Suprapubic skin (tissue), 4 donors: Measurements from ENCODE around the gene DGKQ. TPM values are rescaled to one million over a fixed set of nuclear protein-coding genes. Genes with fewer than 3 reads are reported as not detected.

Experiments used
- DNase-seq, 2 donors: peaks; one replicate each; pipeline ENCODE4 v3.0.0-alpha.2; 2019; ENCODE audit warnings: low spot score in 2 of 2
- H3K27ac ChIP-seq: fragments of 200-600 bp; sonication (generic); one replicate; pipeline ENCODE4 v1.5.1; 2019
- H3K27me3 ChIP-seq: fragments of 200-600 bp; sonication (generic); one replicate; pipeline ENCODE4 v1.5.1; 2019
- H3K36me3 ChIP-seq: fragments of 200-600 bp; sonication (generic); one replicate; pipeline ENCODE4 v1.5.1; 2019
- H3K4me1 ChIP-seq: fragments of 200-600 bp; sonication (generic); one replicate; pipeline ENCODE4 v1.5.1; 2019
- H3K4me3 ChIP-seq: fragments of 200-600 bp; sonication (generic); one replicate; pipeline ENCODE4 v1.5.1; 2019; ENCODE audit warnings: mild to moderate bottlenecking
- H3K9me3 ChIP-seq: fragments of 200-600 bp; sonication (generic); one replicate; pipeline ENCODE4 v1.5.1; 2019
- CTCF ChIP-seq, 2 donors: fragments of 200-600 bp in 1 of 2; fragments of 450-650 bp in 1 of 2; sonication (generic) in 1 of 2; IDR thresholded peaks; one replicate each; pipeline ENCODE4 v1.5.1; 2016 to 2019; ENCODE audit warnings: antibody characterized with exemption in 2 of 2, mild to moderate bottlenecking in 1 of 2, moderate library complexity in 1 of 2
- EP300 ChIP-seq: sonication (generic); formaldehyde crosslinking; IDR thresholded peaks from one replicate; pipeline ENCODE4 v1.6.1; 2017; ENCODE audit warnings: antibody characterized with exemption
- POLR2A ChIP-seq, 2 donors: fragments of 450-650 bp; IDR thresholded peaks; one replicate each; pipeline ENCODE4 v1.6.1; 2017; ENCODE audit warnings: antibody characterized with exemption in 2 of 2, mild to moderate bottlenecking in 2 of 2, moderate library complexity in 2 of 2
- POLR2AphosphoS5 ChIP-seq, 3 donors: sonication (generic); formaldehyde crosslinking; IDR thresholded peaks; one replicate each; pipeline ENCODE4 v1.6.1; 2017; ENCODE audit warnings: antibody characterized with exemption in 3 of 3
- WGBS: methylation state at CpG from one replicate; pipeline ENCODE4 v1.1.5; 2018; 5-methylcytosine and 5-hydroxymethylcytosine counted together
- total RNA-seq, 4 donors: library from RNA; depleted of rRNA; stranded (reverse); fragments of >200 nt; gene quantifications; one replicate each; pipeline ENCODE4 v1.1.0, GENCODE V29; 2016

The DGKQ gene
- total RNA-seq, 4 donors from 2014 or later, result 19.5 to 27.6 (median 23.8) TPM

- Histone ChIP-seq H3K4me1 (no peaks in the 10 kb centered on the region), H3K36me3 (peaks cover 62% of the 10 kb centered on the region), H3K27ac (no peak overlapping the region), H3K27me3 (no peaks in the 10 kb centered on the region), H3K9me3 (no peaks in the 10 kb centered on the region), H3K4me3 (no peak overlapping the region)
- 97% methylated on average over 13 of the region's 13 CpGs for WGBS
- TF ChIP-seq POLR2A (IDR thresholded peaks at IDR 0.05) (no peak), EP300 (no peak), CTCF (IDR thresholded peaks at IDR 0.05) (no peak), POLR2AphosphoS5 (IDR thresholded peaks at IDR 0.05) (no peak)
- no peak for DNase-seq
Observed at GRCh38 chr4:953574-953915, 19.8 kb downstream of the DGKQ start.

- no peak overlapping the region for H3K4me3 ChIP-seq
- H3K4me1 ChIP-seq, result no peaks in the 10 kb centered on the region
- H3K27ac ChIP-seq, result no peak overlapping the region
- 94% methylated on average over 22 of the region's 28 CpGs for WGBS
- TF ChIP-seq CTCF (IDR thresholded peaks at IDR 0.05) (no peak), POLR2AphosphoS5 (IDR thresholded peaks at IDR 0.05) (no peak), EP300 (no peak), POLR2A (IDR thresholded peaks at IDR 0.05) (no peak)
- no peaks in the 10 kb centered on the region for H3K9me3 ChIP-seq
- H3K36me3 ChIP-seq, result peaks cover 58% of the 10 kb centered on the region
- no peaks in the 10 kb centered on the region for H3K27me3 ChIP-seq
- DNase-seq, result no peak
Observed at GRCh38 chr4:952881-953573, 20.3 kb downstream of the DGKQ start.

- H3K27ac ChIP-seq, result no peak overlapping the region
- DNase-seq, result no peak
- peaks cover 48% of the 10 kb centered on the region for H3K36me3 ChIP-seq
- no peaks in the 10 kb centered on the region for H3K9me3 ChIP-seq
- H3K4me1 ChIP-seq, result no peaks in the 10 kb centered on the region
- 78% methylated on average over 11 of the region's 23 CpGs for WGBS
- no peak overlapping the region for H3K4me3 ChIP-seq
- H3K27me3 ChIP-seq, result no peaks in the 10 kb centered on the region
- TF ChIP-seq CTCF (IDR thresholded peaks at IDR 0.05), result no peak
- no peak for TF ChIP-seq POLR2AphosphoS5 (IDR thresholded peaks at IDR 0.05)
- TF ChIP-seq POLR2A (IDR thresholded peaks at IDR 0.05), result no peak
- TF ChIP-seq EP300, result no peak
Observed at GRCh38 chr4:951594-952468, 21.5 kb downstream of the DGKQ start.

- peaks cover 43% of the 10 kb centered on the region for H3K36me3 ChIP-seq
- no peak overlapping the region for H3K4me3 ChIP-seq
- WGBS, result 92% methylated on average over 6 of the region's 7 CpGs
- no peak overlapping the region for H3K27ac ChIP-seq
- no peaks in the 10 kb centered on the region for H3K4me1 ChIP-seq
- no peaks in the 10 kb centered on the region for H3K9me3 ChIP-seq
- TF ChIP-seq POLR2AphosphoS5 (IDR thresholded peaks at IDR 0.05), result no peak
- no peak for TF ChIP-seq EP300
- no peak for TF ChIP-seq POLR2A (IDR thresholded peaks at IDR 0.05)
- no peak for DNase-seq
- H3K27me3 ChIP-seq, result no peaks in the 10 kb centered on the region
Observed at GRCh38 chr4:951186-951585, 22.2 kb downstream of the DGKQ start.

GRCh38 chr4:950136-951020 is 23.0 kb downstream of the DGKQ start:
- whole genome bisulfite sequencing, result 82% methylated on average over 20 of the region's 30 CpGs
- Histone ChIP-seq H3K36me3 (peaks cover 37% of the 10 kb centered on the region), H3K9me3 (no peaks in the 10 kb centered on the region), H3K27me3 (no peaks in the 10 kb centered on the region), H3K4me1 (no peaks in the 10 kb centered on the region), H3K4me3 (no peak overlapping the region), H3K27ac (no peak overlapping the region)
- TF ChIP-seq EP300 (no peak), POLR2A (IDR thresholded peaks at IDR 0.05) (no peak), CTCF (IDR thresholded peaks at IDR 0.05) (no peak), POLR2AphosphoS5 (IDR thresholded peaks at IDR 0.05) (no peak)
- DNase-seq, result no peak
